Immature natural killer cell (primary cell): ENCODE data around the gene DNAH3. TPM values are rescaled to one million over a fixed set of nuclear protein-coding genes. Genes with fewer than 3 reads are reported as not detected.

Experiments
- DNase-seq, 3 donors: peaks; one replicate each; pipeline ENCODE4 v3.0.0; 2022; ENCODE audit warnings: mixed read lengths in 1 of 3
- H3K27ac Mint-ChIP-seq, 6 donors: one replicate each; pipeline ENCODE4 v1.8.0; 2020; ENCODE audit warnings: mixed read lengths in 6 of 6, mild to moderate bottlenecking in 5 of 6, inconsistent platforms in 4 of 6, moderate library complexity in 3 of 6
- H3K27me3 Mint-ChIP-seq, 3 donors: one replicate each; pipeline ENCODE4 v1.8.0; 2020 to 2021; ENCODE audit warnings: low read depth in 3 of 3, mild to moderate bottlenecking in 3 of 3, mixed read lengths in 3 of 3, moderate library complexity in 3 of 3, inconsistent platforms in 1 of 3
- H3K36me3 Mint-ChIP-seq, 3 donors: one replicate each; pipeline ENCODE4 v1.8.0; 2020; ENCODE audit warnings: mixed read lengths in 3 of 3, inconsistent platforms in 2 of 3, mild to moderate bottlenecking in 2 of 3
- H3K4me1 Mint-ChIP-seq, 2 donors: one replicate each; pipeline ENCODE4 v1.8.0; 2020; ENCODE audit warnings: inconsistent platforms in 2 of 2, mild to moderate bottlenecking in 2 of 2, mixed read lengths in 2 of 2, moderate library complexity in 1 of 2
- H3K4me3 Mint-ChIP-seq, 5 donors: one replicate each; pipeline ENCODE4 v1.8.0; 2020; ENCODE audit warnings: mild to moderate bottlenecking in 5 of 5, mixed read lengths in 5 of 5, inconsistent platforms in 3 of 5, moderate library complexity in 3 of 5
- H3K9me3 Mint-ChIP-seq, 6 donors: one replicate each; pipeline ENCODE4 v1.8.0; 2020; ENCODE audit warnings: mild to moderate bottlenecking in 6 of 6, mixed read lengths in 6 of 6, inconsistent platforms in 4 of 6, moderate library complexity in 3 of 6
- polyA plus RNA-seq, 3 donors: library from polyadenylated mRNA; unstranded; fragments of 300-500 nt; fragmentation: Illumina TruSeq; gene quantifications; one replicate each; pipeline ENCODE4 v1.2.3, GENCODE V29; 2021

The DNAH3 gene
- polyA plus RNA-seq, 3 donors from 2014 or later, result 0.02 TPM; not detected in 2

- Mint-ChIP-seq H3K27me3 (peaks cover 10 to 25% (median 17%) of the 10 kb centered on the region in 3 donors), H3K4me1 (peaks cover 62 to 77% of the 10 kb centered on the region in 2 donors), H3K27ac (peak overlapping the region; percentile 97 to 99 (median 98)), H3K36me3 (no peaks in the 10 kb centered on the region), H3K4me3 (peak overlapping the region; percentile 92 to 96 (median 95)), H3K9me3 (no peaks in the 10 kb centered on the region)
- no peak for DNase-seq
Measured at GRCh38 chr16:20901068-20901435, 249.6 kb downstream of the DNAH3 start.

GRCh38 chr16:20900299-20901067 lies 250.2 kb downstream of the DNAH3 start, which contains the start of the genes DCUN1D3 and LYRM1:
DCUN1D3 (minus strand) TSS chr16:20900358; CDS start chr16:20862538, 37,820 bp downstream.
LYRM1 (plus strand) TSS chr16:20900771; CDS start chr16:20915556, 14,785 bp downstream.
- H3K27ac Mint-ChIP-seq, result peak within 1 kb of the TSS; percentile 97 to 99 (median 98)
- peaks cover 10 to 25% (median 17%) of the 10 kb centered on the region in 3 donors for H3K27me3 Mint-ChIP-seq
- peak within 1 kb of the TSS; percentile 92 to 96 (median 95) for H3K4me3 Mint-ChIP-seq
- H3K36me3 Mint-ChIP-seq, result no peaks in the 10 kb centered on the region
- peaks cover 60 to 77% of the 10 kb centered on the region in 2 donors for H3K4me1 Mint-ChIP-seq
- peak; percentile 87 to 89 (median 89) for DNase-seq
- no peaks in the 10 kb centered on the region for H3K9me3 Mint-ChIP-seq

- peak overlapping the region; percentile 92 to 96 (median 95) for H3K4me3 Mint-ChIP-seq
- H3K27me3 Mint-ChIP-seq, result peaks cover 10 to 25% (median 17%) of the 10 kb centered on the region in 3 donors
- H3K36me3 Mint-ChIP-seq, result no peaks in the 10 kb centered on the region
- H3K4me1 Mint-ChIP-seq, result peaks cover 53 to 70% of the 10 kb centered on the region in 2 donors
- no peaks in the 10 kb centered on the region for H3K9me3 Mint-ChIP-seq
- peak overlapping the region; percentile 97 to 99 (median 98) for H3K27ac Mint-ChIP-seq
- DNase-seq, result peak in 1 of 3 donors; percentile 30
Measured at GRCh38 chr16:20899477-20900298, 251.0 kb downstream of the DNAH3 start.

GRCh38 chr16:20899071-20899470 lies 251.6 kb downstream of the DNAH3 start:
- Mint-ChIP-seq H3K36me3 (no peaks in the 10 kb centered on the region), H3K4me1 (peaks cover 47 to 64% of the 10 kb centered on the region in 2 donors), H3K9me3 (no peaks in the 10 kb centered on the region), H3K27me3 (peaks cover 7 to 21% (median 15%) of the 10 kb centered on the region in 3 donors), H3K4me3 (peak overlapping the region; percentile 92 to 96 (median 95)), H3K27ac (peak overlapping the region; percentile 97 to 99 (median 98))
- no peak for DNase-seq

- no peaks in the 10 kb centered on the region for H3K36me3 Mint-ChIP-seq
- peak overlapping the region in 5 of 6 donors; percentile 13 to 99 (median 65) for H3K27ac Mint-ChIP-seq
- peaks cover 39 to 52% of the 10 kb centered on the region in 2 donors for H3K4me1 Mint-ChIP-seq
- H3K27me3 Mint-ChIP-seq, result peaks cover 7 to 19% (median 15%) of the 10 kb centered on the region in 3 donors
- H3K9me3 Mint-ChIP-seq, result no peaks in the 10 kb centered on the region
- no peak for DNase-seq
- H3K4me3 Mint-ChIP-seq, result peak overlapping the region in 1 of 5 donors; percentile 7
Measured at GRCh38 chr16:20897922-20898321, 252.7 kb downstream of the DNAH3 start.

- Mint-ChIP-seq H3K36me3 (no peaks in the 10 kb centered on the region), H3K27me3 (peaks cover 7 to 19% (median 15%) of the 10 kb centered on the region in 3 donors), H3K9me3 (no peaks in the 10 kb centered on the region), H3K4me1 (peaks cover 36 to 49% of the 10 kb centered on the region in 2 donors), H3K4me3 (peak overlapping the region in 1 of 5 donors; percentile 7), H3K27ac (peak overlapping the region in 5 of 6 donors; percentile 13 to 71 (median 62))
- no peak for DNase-seq
Measured at GRCh38 chr16:20897253-20897897, 253.3 kb downstream of the DNAH3 start.

- peaks cover 16 to 27% of the 10 kb centered on the region in 2 donors for H3K4me1 Mint-ChIP-seq
- peaks cover 0 to under 1% (median 0%) of the 10 kb centered on the region in 3 donors for H3K27me3 Mint-ChIP-seq
- no peak overlapping the region for H3K4me3 Mint-ChIP-seq
Measured at GRCh38 chr16:20894388-20894787, 256.3 kb downstream of the DNAH3 start.

GRCh38 chr16:20889625-20890275 lies 260.9 kb downstream of the DNAH3 start:
- Mint-ChIP-seq H3K4me1 (peaks cover 0 to 7% of the 10 kb centered on the region in 2 donors), H3K9me3 (no peaks in the 10 kb centered on the region), H3K27me3 (no peaks in the 10 kb centered on the region), H3K36me3 (peaks cover 0 to 5% (median 0%) of the 10 kb centered on the region in 3 donors), H3K27ac (no peak overlapping the region), H3K4me3 (no peak overlapping the region)
- no peak for DNase-seq

More at GRCh38 chr16:20894388-20894787, 256.3 kb downstream of the DNAH3 start:
- peaks cover 0 to 5% (median 0%) of the 10 kb centered on the region in 3 donors for H3K36me3 Mint-ChIP-seq
- H3K27ac Mint-ChIP-seq, result peak overlapping the region in 1 of 6 donors; percentile 10
- DNase-seq, result no peak
- H3K9me3 Mint-ChIP-seq, result no peaks in the 10 kb centered on the region

- Mint-ChIP-seq H3K27ac (no peak overlapping the region), H3K4me3 (no peak overlapping the region), H3K36me3 (peaks cover 0 to 4% (median 3%) of the 10 kb centered on the region in 3 donors), H3K27me3 (no peaks in the 10 kb centered on the region), H3K9me3 (no peaks in the 10 kb centered on the region), H3K4me1 (peaks cover 4 to 11% of the 10 kb centered on the region in 2 donors)
- no peak for DNase-seq
Measured at GRCh38 chr16:20887207-20887606, 263.4 kb downstream of the DNAH3 start.

GRCh38 chr16:20886320-20886719 lies 264.3 kb downstream of the DNAH3 start:
- DNase-seq, result no peak
- Mint-ChIP-seq H3K27ac (no peak overlapping the region), H3K9me3 (no peaks in the 10 kb centered on the region), H3K4me1 (peaks cover 4 to 8% of the 10 kb centered on the region in 2 donors), H3K36me3 (peaks cover 0 to 4% (median 0%) of the 10 kb centered on the region in 3 donors), H3K4me3 (no peak overlapping the region), H3K27me3 (no peaks in the 10 kb centered on the region)

- Mint-ChIP-seq H3K27me3 (no peaks in the 10 kb centered on the region), H3K4me3 (no peak overlapping the region), H3K9me3 (no peaks in the 10 kb centered on the region), H3K4me1 (peaks cover 5 to 17% of the 10 kb centered on the region in 2 donors), H3K36me3 (peaks cover 0 to 4% (median 0%) of the 10 kb centered on the region in 3 donors), H3K27ac (peak overlapping the region in 1 of 6 donors; percentile 9)
- DNase-seq, result no peak
Measured at GRCh38 chr16:20884240-20884556, 266.4 kb downstream of the DNAH3 start.

GRCh38 chr16:20883554-20884239 lies 266.9 kb downstream of the DNAH3 start:
- Mint-ChIP-seq H3K27me3 (no peaks in the 10 kb centered on the region), H3K27ac (peak overlapping the region in 1 of 6 donors; percentile 9)

More at GRCh38 chr16:20883554-20884239, 266.9 kb downstream of the DNAH3 start:
- peaks cover 5 to 18% of the 10 kb centered on the region in 2 donors for H3K4me1 Mint-ChIP-seq
- no peak for DNase-seq
- peaks cover 0 to 4% (median 0%) of the 10 kb centered on the region in 3 donors for H3K36me3 Mint-ChIP-seq
- no peak overlapping the region for H3K4me3 Mint-ChIP-seq
- no peaks in the 10 kb centered on the region for H3K9me3 Mint-ChIP-seq
